ENCODE measurements around the gene SLCO2B1. TPM values are rescaled to one million over a fixed set of nuclear protein-coding genes. Genes with fewer than 3 reads are reported as not detected.

The SLCO2B1 gene
- total RNA-seq, 4 donors from 2014 or later: 6.1 to 9.7 (median 7.1) TPM

- no peak overlapping the region for H3K27ac ChIP-seq
- H3K36me3 ChIP-seq: no peaks in the 10 kb centered on the region
- peaks cover 24% of the 10 kb centered on the region for H3K4me1 ChIP-seq
- H3K4me3 ChIP-seq: no peak overlapping the region
- H3K27me3 ChIP-seq: no peaks in the 10 kb centered on the region
- H3K9me3 ChIP-seq: no peaks in the 10 kb centered on the region
- DNase-seq (ENCODE audit: low spot score in 2 of 2): no peak
- TF ChIP-seq, protein P1, sequence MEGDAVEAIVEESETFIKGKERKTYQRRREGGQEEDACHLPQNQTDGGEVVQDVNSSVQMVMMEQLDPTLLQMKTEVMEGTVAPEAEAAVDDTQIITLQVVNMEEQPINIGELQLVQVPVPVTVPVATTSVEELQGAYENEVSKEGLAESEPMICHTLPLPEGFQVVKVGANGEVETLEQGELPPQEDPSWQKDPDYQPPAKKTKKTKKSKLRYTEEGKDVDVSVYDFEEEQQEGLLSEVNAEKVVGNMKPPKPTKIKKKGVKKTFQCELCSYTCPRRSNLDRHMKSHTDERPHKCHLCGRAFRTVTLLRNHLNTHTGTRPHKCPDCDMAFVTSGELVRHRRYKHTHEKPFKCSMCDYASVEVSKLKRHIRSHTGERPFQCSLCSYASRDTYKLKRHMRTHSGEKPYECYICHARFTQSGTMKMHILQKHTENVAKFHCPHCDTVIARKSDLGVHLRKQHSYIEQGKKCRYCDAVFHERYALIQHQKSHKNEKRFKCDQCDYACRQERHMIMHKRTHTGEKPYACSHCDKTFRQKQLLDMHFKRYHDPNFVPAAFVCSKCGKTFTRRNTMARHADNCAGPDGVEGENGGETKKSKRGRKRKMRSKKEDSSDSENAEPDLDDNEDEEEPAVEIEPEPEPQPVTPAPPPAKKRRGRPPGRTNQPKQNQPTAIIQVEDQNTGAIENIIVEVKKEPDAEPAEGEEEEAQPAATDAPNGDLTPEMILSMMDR (IDR thresholded peaks at IDR 0.05): no peak
- TF ChIP-seq EP300 (IDR thresholded peaks at IDR 0.05) (no peak), POLR2AphosphoS5 (IDR thresholded peaks at IDR 0.05) (no peak), POLR2A (IDR thresholded peaks at IDR 0.05) (no peak)
- 90% methylated on average over 13 of the region's 13 CpGs for WGBS
These were observed 4.9 kb downstream of the SLCO2B1 start for GRCh38 chr11:75155570-75156422.

- DNase-seq (ENCODE audit: low spot score in 2 of 2): no peak
- TF ChIP-seq EP300 (IDR thresholded peaks at IDR 0.05): no peak
- TF ChIP-seq POLR2AphosphoS5 (IDR thresholded peaks at IDR 0.05): no peak
- TF ChIP-seq POLR2A (IDR thresholded peaks at IDR 0.05): no peak
- TF ChIP-seq, protein P1 (IDR thresholded peaks at IDR 0.05): no peak
- H3K27me3 ChIP-seq: no peaks in the 10 kb centered on the region
- H3K4me1 ChIP-seq: peaks cover 9% of the 10 kb centered on the region
- H3K36me3 ChIP-seq: no peaks in the 10 kb centered on the region
- H3K9me3 ChIP-seq: no peaks in the 10 kb centered on the region
- no peak overlapping the region for H3K27ac ChIP-seq
- H3K4me3 ChIP-seq: no peak overlapping the region
These were observed 7.3 kb downstream of the SLCO2B1 start for GRCh38 chr11:75158241-75158640.

- WGBS: 100% methylated on average over 1 of the region's 4 CpGs
- peaks cover 9% of the 10 kb centered on the region for H3K4me1 ChIP-seq
These were observed 7.8 kb downstream of the SLCO2B1 start for GRCh38 chr11:75158696-75159150.

GRCh38 chr11:75159151-75159953, 8.4 kb downstream of the SLCO2B1 start:
- Histone ChIP-seq H3K9me3 (no peaks in the 10 kb centered on the region), H3K27me3 (no peaks in the 10 kb centered on the region), H3K4me1 (peaks cover 9% of the 10 kb centered on the region), H3K27ac (peak overlapping the region; percentile 27), H3K36me3 (no peaks in the 10 kb centered on the region), H3K4me3 (no peak overlapping the region)
- DNase-seq (ENCODE audit: low spot score in 2 of 2): no peak
- WGBS: 40% methylated on average over 1 of the region's 17 CpGs
- TF ChIP-seq POLR2A (IDR thresholded peaks at IDR 0.05) (no peak), EP300 (IDR thresholded peaks at IDR 0.05) (no peak), POLR2AphosphoS5 (IDR thresholded peaks at IDR 0.05) (no peak)
- TF ChIP-seq, protein P1 (IDR thresholded peaks at IDR 0.05): no peak

More at GRCh38 chr11:75158696-75159150, 7.8 kb downstream of the SLCO2B1 start:
- no peak for DNase-seq (ENCODE audit: low spot score in 2 of 2)
- TF ChIP-seq, protein P1 (IDR thresholded peaks at IDR 0.05): no peak
- Histone ChIP-seq H3K27me3 (no peaks in the 10 kb centered on the region), H3K36me3 (no peaks in the 10 kb centered on the region), H3K9me3 (no peaks in the 10 kb centered on the region), H3K4me3 (no peak overlapping the region), H3K27ac (no peak overlapping the region)

DNA sequence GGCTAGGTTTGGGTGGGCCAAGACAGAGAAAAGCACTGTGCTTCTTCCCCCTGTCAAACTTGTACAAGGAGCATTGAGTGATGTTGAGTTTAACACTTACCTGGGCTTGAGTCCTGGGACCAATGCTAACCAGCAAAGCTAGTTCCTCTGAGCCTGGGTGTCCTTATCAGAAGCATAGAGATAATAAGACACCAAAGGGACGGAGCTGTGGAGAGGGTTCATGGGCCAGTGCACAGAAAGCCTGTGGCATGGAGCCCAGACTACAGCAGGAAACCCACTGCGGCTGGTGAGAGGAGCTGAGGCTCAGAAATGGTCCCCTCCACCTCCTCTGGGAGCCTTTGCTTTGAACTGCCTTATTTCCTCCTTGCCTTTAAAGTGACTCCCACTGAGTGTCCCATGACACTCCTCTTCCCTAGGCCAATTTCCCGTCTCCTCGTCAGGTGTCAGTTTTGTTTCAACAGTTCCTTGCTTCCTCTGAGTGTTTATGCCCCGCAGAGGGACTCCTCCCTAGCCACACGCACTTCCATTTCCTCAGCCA, 9.4 kb downstream of the SLCO2B1 start:
- H3K36me3 ChIP-seq: peaks cover 4% of the 10 kb centered on the region
- no peak for TF ChIP-seq POLR2AphosphoS5 (IDR thresholded peaks at IDR 0.05)
- no peak for TF ChIP-seq EP300 (IDR thresholded peaks at IDR 0.05)
- TF ChIP-seq, protein P1 (IDR thresholded peaks at IDR 0.05): no peak
- no peak for TF ChIP-seq POLR2A (IDR thresholded peaks at IDR 0.05)
- no peak overlapping the region for H3K4me3 ChIP-seq
- no peak for DNase-seq (ENCODE audit: low spot score in 2 of 2)
- peak overlapping the region; percentile 27 for H3K27ac ChIP-seq
- no peaks in the 10 kb centered on the region for H3K9me3 ChIP-seq
- H3K4me1 ChIP-seq: peaks cover 8% of the 10 kb centered on the region
- WGBS: 68% methylated on average over 6 of the region's 6 CpGs
- H3K27me3 ChIP-seq: no peaks in the 10 kb centered on the region

All from suprapubic skin (tissue), 4 donors.